Esophagus squamous epithelium (tissue), 5 donors: Measurements from ENCODE around the gene FAM222A. TPM values are rescaled to one million over a fixed set of nuclear protein-coding genes. Genes with fewer than 3 reads are reported as not detected.

ENCODE experiments used
- DNase-seq: peaks from one replicate; lab custom pipeline; 2025; lab: John Stamatoyannopoulos, UW
- H3K27ac ChIP-seq, 4 donors: fragments of 200-600 bp; sonication (generic); one replicate each; pipeline ENCODE4 v1.5.1; 2016 to 2019; ENCODE audit warnings: mild to moderate bottlenecking in 1 of 4
- H3K27me3 ChIP-seq, 4 donors: fragments of 200-600 bp; sonication (generic); 1 replicate in 3 of 4; 2 replicates in 1 of 4; pipeline versions ENCODE4 v1.5.1 to v1.6.0; 2017 to 2021; ENCODE audit warnings: antibody characterized with exemption in 1 of 4
- H3K36me3 ChIP-seq, 3 donors: fragments of 200-600 bp; sonication (generic); one replicate each; pipeline ENCODE4 v1.5.1; 2016 to 2019
- H3K4me1 ChIP-seq, 3 donors: fragments of 200-600 bp; sonication (generic); one replicate each; pipeline ENCODE4 v1.5.1; 2017 to 2019
- H3K4me3 ChIP-seq, 4 donors: fragments of 200-600 bp; sonication (generic); 1 replicate in 3 of 4; 2 replicates in 1 of 4; pipeline ENCODE4 v1.5.1; 2016 to 2019; ENCODE audit warnings: mild to moderate bottlenecking in 2 of 4, moderate library complexity in 1 of 4
- H3K9me3 ChIP-seq, 3 donors: fragments of 200-600 bp; sonication (generic); one replicate each; pipeline ENCODE4 v1.5.1; 2016 to 2019
- CTCF ChIP-seq, 6 experiments: fragments of 450-650 bp in 4 of 6; fragments of 200-600 bp in 2 of 6; sonication (generic) in 2 of 6; IDR thresholded peaks; one replicate each; pipeline ENCODE4 v1.5.1; 2016 to 2019; ENCODE audit warnings: antibody characterized with exemption in 6 of 6, mild to moderate bottlenecking in 4 of 6, moderate library complexity in 4 of 6
- POLR2A ChIP-seq, 4 donors: fragments of 450-650 bp; IDR thresholded peaks; one replicate each; pipeline ENCODE4 v1.6.1; 2017; ENCODE audit warnings: antibody characterized with exemption in 4 of 4, mild to moderate bottlenecking in 4 of 4, moderate library complexity in 3 of 4
- WGBS, 2 donors: methylation state at CpG; one replicate each; pipeline ENCODE4 v1.1.5; 2018; 5-methylcytosine and 5-hydroxymethylcytosine counted together
- intact Hi-C: fragments of 100-400 bp; cut with DNase I; formaldehyde crosslinking; loops from one replicate; pipeline ENCODE4 v1.15.0; 2022
- total RNA-seq, 4 donors: library from RNA; depleted of rRNA; stranded (reverse); fragments of >200 nt; gene quantifications; one replicate each; pipeline ENCODE4 v1.1.0, GENCODE V29; 2016
- donor health status: DM: yes; HTN: yes; CAD: no.

Gene FAM222A
- total RNA-seq, 4 donors from 2014 or later = 0.57 to 9.3 (median 5.0) TPM

- Histone ChIP-seq H3K4me1 (peaks cover 0 to 9% (median 0%) of the 10 kb centered on the region in 3 donors), H3K9me3 (no peaks in the 10 kb centered on the region), H3K36me3 (no peaks in the 10 kb centered on the region), H3K27me3 (peaks cover 0 to 5% (median 0%) of the 10 kb centered on the region in 4 donors), H3K4me3 (no peak overlapping the region), H3K27ac (no peak overlapping the region)
- intact Hi-C loops = no loop called here
- DNase-seq = no peak
- no peak for TF ChIP-seq POLR2A (IDR thresholded peaks at IDR 0.05)
- TF ChIP-seq CTCF (IDR thresholded peaks at IDR 0.05) = no peak
These were observed 30.3 kb upstream of the FAM222A start for GRCh38 chr12:109683316-109683715.

- Histone ChIP-seq H3K4me3 (no peak overlapping the region), H3K36me3 (no peaks in the 10 kb centered on the region), H3K4me1 (peaks cover 0 to 2% (median 0%) of the 10 kb centered on the region in 3 donors), H3K27me3 (peaks cover 0 to 5% (median 0%) of the 10 kb centered on the region in 4 donors), H3K9me3 (no peaks in the 10 kb centered on the region), H3K27ac (no peak overlapping the region)
- 88 to 90% methylated on average over 6 to 10 of the region's 10 CpGs for WGBS, 2 donors
- intact Hi-C loops = no loop called here
- TF ChIP-seq CTCF (IDR thresholded peaks at IDR 0.05) = no peak
- no peak for TF ChIP-seq POLR2A (IDR thresholded peaks at IDR 0.05)
- DNase-seq = no peak
These were observed 27.8 kb upstream of the FAM222A start for GRCh38 chr12:109685574-109686447.

GRCh38 chr12:109686523-109686922 is 27.1 kb upstream of the FAM222A start:
- Histone ChIP-seq H3K4me1 (no peaks in the 10 kb centered on the region), H3K27ac (no peak overlapping the region), H3K36me3 (no peaks in the 10 kb centered on the region), H3K4me3 (no peak overlapping the region), H3K9me3 (no peaks in the 10 kb centered on the region), H3K27me3 (peaks cover 0 to 5% (median 0%) of the 10 kb centered on the region in 4 donors)
- TF ChIP-seq POLR2A (IDR thresholded peaks at IDR 0.05) = no peak
- no peak for TF ChIP-seq CTCF (IDR thresholded peaks at IDR 0.05)
- no peak for DNase-seq
- intact Hi-C loops = no loop called here
- 66 to 93% methylated on average over 4 to 7 of the region's 7 CpGs for WGBS, 2 donors

GRCh38 chr12:109687250-109687649 is 26.4 kb upstream of the FAM222A start:
- intact Hi-C loops = no loop called here
- 41 to 77% methylated on average over 4 to 5 of the region's 6 CpGs for WGBS, 2 donors

More at GRCh38 chr12:109687250-109687649, 26.4 kb upstream of the FAM222A start:
- Histone ChIP-seq H3K27ac (no peak overlapping the region), H3K36me3 (no peaks in the 10 kb centered on the region), H3K4me1 (no peaks in the 10 kb centered on the region), H3K27me3 (peaks cover 0 to 5% (median 0%) of the 10 kb centered on the region in 4 donors), H3K9me3 (no peaks in the 10 kb centered on the region), H3K4me3 (no peak overlapping the region)
- no peak for DNase-seq
- TF ChIP-seq CTCF (IDR thresholded peaks at IDR 0.05) (no peak), POLR2A (IDR thresholded peaks at IDR 0.05) (no peak)
